ENCODE measurements around the gene FGGY.

DNA sequence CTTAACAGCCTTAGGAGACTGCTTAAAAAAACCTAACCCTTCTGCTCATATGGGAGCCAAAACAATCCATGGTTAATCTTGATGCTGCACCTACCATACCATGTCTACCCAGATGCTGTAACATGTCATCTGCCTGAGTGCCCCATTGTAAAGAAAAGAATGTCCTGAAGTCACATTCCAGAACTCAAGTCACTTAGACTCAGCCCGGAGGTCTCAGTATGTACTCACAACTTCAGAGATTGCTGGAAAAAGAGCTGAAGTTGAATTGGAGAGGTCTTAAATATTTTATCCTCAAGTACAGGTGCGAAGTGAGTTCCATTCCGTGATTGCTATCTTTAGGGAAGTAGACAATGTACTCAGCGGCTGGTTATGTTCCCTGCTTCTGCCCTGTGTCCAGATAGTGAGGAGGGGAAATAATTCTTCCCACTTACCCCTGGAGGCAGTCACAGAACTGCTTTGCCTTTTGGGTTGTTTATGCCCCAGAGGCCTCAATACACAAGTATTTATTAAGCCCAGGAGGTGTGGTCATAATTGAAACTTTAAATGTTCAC lies 460.4 kb downstream of the FGGY start:
- TF ChIP-seq CTCF (IDR thresholded peaks at IDR 0.05), result no peak
- no peak for TF ChIP-seq POLR2A (IDR thresholded peaks at IDR 0.05)

Data from body of pancreas (tissue), 4 donors.